ENCODE measurements around the gene ZNF235. TPM values are rescaled to one million over a fixed set of nuclear protein-coding genes. Genes with fewer than 3 reads are reported as not detected.
"Not testable (repeated sequence)": the region's sequence is repeated elsewhere in the genome, so short reads cannot be mapped to it uniquely, and the experiment has no call there.

ZNF235 gene
- total RNA-seq: 4.8 TPM
- long read RNA-seq, transcript ZNF235-201 (5 exons, 3,188 nt): major isoform, 6 of 8 reads
- long read RNA-seq, partial matches to known transcripts: 1 of 8 reads
- long read RNA-seq, other reads (novel, unspliced or antisense): 0 of 8 reads

GRCh38 chr19:44304659-44305193 lies at the start of gene ZNF235:
TSS of gene ZNF235 (minus strand) at chr19:44305025. CDS start at chr19:44303404, 1,621 bp downstream.
- peak; percentile 88 for DNase-seq
- TF ChIP-seq CTCF (IDR thresholded peaks at IDR 0.05; ENCODE audit: borderline replicate concordance): no peak
- Histone ChIP-seq H3K9me3 (replicated peaks) (peaks cover 28% of the 10 kb centered on the region), H3K27ac (replicated peaks) (peak within 1 kb of the TSS; percentile 84), H3K36me3 (peaks cover 28% of the 10 kb centered on the region), H3K27me3 (ENCODE audit: low read depth) (no peaks in the 10 kb centered on the region), H3K4me1 (peaks cover 22% of the 10 kb centered on the region), H3K4me3 (peak within 1 kb of the TSS; percentile 88)
- intact Hi-C loops (cut with micrococcal nuclease): no loop called here

- DNase-seq: no peak
- no peak for TF ChIP-seq CTCF (IDR thresholded peaks at IDR 0.05; ENCODE audit: borderline replicate concordance)
- H3K27me3 ChIP-seq (ENCODE audit: low read depth): no peaks in the 10 kb centered on the region
- peaks cover 35% of the 10 kb centered on the region for H3K4me1 ChIP-seq
- H3K36me3 ChIP-seq: peaks cover 46% of the 10 kb centered on the region
- H3K4me3 ChIP-seq: no peak overlapping the region
- H3K9me3 ChIP-seq (replicated peaks): peaks cover 97% of the 10 kb centered on the region
- no peak overlapping the region for H3K27ac ChIP-seq (replicated peaks)
- intact Hi-C loops (cut with micrococcal nuclease): no loop called here
Observed at GRCh38 chr19:44346556-44346955, 41.7 kb upstream of the ZNF235 start.

- no peak overlapping the region for H3K4me3 ChIP-seq
- H3K9me3 ChIP-seq (replicated peaks): peaks cover 93% of the 10 kb centered on the region
- TF ChIP-seq CTCF (IDR thresholded peaks at IDR 0.05; ENCODE audit: borderline replicate concordance): no peak
- peaks cover 50% of the 10 kb centered on the region for H3K36me3 ChIP-seq
- no peak overlapping the region for H3K27ac ChIP-seq (replicated peaks)
- DNase-seq: no peak
- H3K4me1 ChIP-seq: peaks cover 40% of the 10 kb centered on the region
- no peaks in the 10 kb centered on the region for H3K27me3 ChIP-seq (ENCODE audit: low read depth)
- intact Hi-C loops (cut with micrococcal nuclease): no loop called here
Observed at GRCh38 chr19:44345959-44346358, 41.1 kb upstream of the ZNF235 start.

- intact Hi-C loops (cut with micrococcal nuclease): no loop called here
- DNase-seq: no peak
- Histone ChIP-seq H3K9me3 (replicated peaks) (peaks cover 91% of the 10 kb centered on the region), H3K27ac (replicated peaks) (no peak overlapping the region), H3K4me3 (no peak overlapping the region), H3K36me3 (peaks cover 56% of the 10 kb centered on the region), H3K4me1 (peaks cover 40% of the 10 kb centered on the region), H3K27me3 (ENCODE audit: low read depth) (no peaks in the 10 kb centered on the region)
- no peak for TF ChIP-seq CTCF (IDR thresholded peaks at IDR 0.05; ENCODE audit: borderline replicate concordance)
Observed at GRCh38 chr19:44344255-44344654, 39.4 kb upstream of the ZNF235 start.

- Histone ChIP-seq H3K4me3 (no peak overlapping the region), H3K36me3 (peaks cover 74% of the 10 kb centered on the region), H3K27me3 (ENCODE audit: low read depth) (no peaks in the 10 kb centered on the region), H3K9me3 (replicated peaks) (peaks cover 79% of the 10 kb centered on the region), H3K27ac (replicated peaks) (no peak overlapping the region), H3K4me1 (peaks cover 38% of the 10 kb centered on the region)
- DNase-seq: no peak
- intact Hi-C loops (cut with micrococcal nuclease): no loop called here
- TF ChIP-seq CTCF (IDR thresholded peaks at IDR 0.05; ENCODE audit: borderline replicate concordance): no peak
Observed at GRCh38 chr19:44341794-44342193, 37.0 kb upstream of the ZNF235 start.

- H3K27ac ChIP-seq (replicated peaks); intact Hi-C loops (cut with micrococcal nuclease); H3K27me3 ChIP-seq (ENCODE audit: low read depth); H3K4me1 ChIP-seq; DNase-seq; H3K4me3 ChIP-seq: not testable (repeated sequence)
- Histone ChIP-seq H3K9me3 (replicated peaks) (peaks cover 80% of the 10 kb centered on the region), H3K36me3 (peaks cover 97% of the 10 kb centered on the region)
Observed at GRCh38 chr19:44334639-44335038, 29.8 kb upstream of the ZNF235 start.

Measured in left ventricle myocardium inferior (tissue), 1 donor.